Nephron progenitor cell (in vitro differentiated cells): ENCODE data around the gene LCN1.

ENCODE experiments used
- DNase-seq: peaks from one replicate; pipeline ENCODE4 v3.0.0; 2021
- H3K27ac Mint-ChIP-seq: 2 replicates; pipeline ENCODE4 v1.8.0; 2021; ENCODE audit warnings: mild to moderate bottlenecking, moderate library complexity, mixed read lengths
- H3K27me3 Mint-ChIP-seq: 2 replicates; pipeline ENCODE4 v1.8.0; 2021; ENCODE audit warnings: mild to moderate bottlenecking, low read depth, mixed read lengths; ENCODE audit not compliant: poor library complexity
- H3K36me3 Mint-ChIP-seq: 2 replicates; pipeline ENCODE4 v1.8.0; 2021; ENCODE audit warnings: low read depth, mixed read lengths
- H3K4me1 Mint-ChIP-seq: 2 replicates; pipeline ENCODE4 v1.8.0; 2021; ENCODE audit warnings: mixed read lengths
- H3K4me3 Mint-ChIP-seq: 2 replicates; pipeline ENCODE4 v1.8.0; 2021; ENCODE audit warnings: mild to moderate bottlenecking, moderate library complexity, mixed read lengths
- H3K9me3 Mint-ChIP-seq: 2 replicates; pipeline ENCODE4 v1.8.0; 2021; ENCODE audit warnings: mild to moderate bottlenecking, moderate library complexity, mixed read lengths
- CTCF ChIP-seq: fragments of 200-600 bp; sonication (generic); IDR thresholded peaks from 2 replicates; pipeline ENCODE4 v1.5.0; 2021; ENCODE audit warnings: antibody characterized with exemption

Gene LCN1

DNA sequence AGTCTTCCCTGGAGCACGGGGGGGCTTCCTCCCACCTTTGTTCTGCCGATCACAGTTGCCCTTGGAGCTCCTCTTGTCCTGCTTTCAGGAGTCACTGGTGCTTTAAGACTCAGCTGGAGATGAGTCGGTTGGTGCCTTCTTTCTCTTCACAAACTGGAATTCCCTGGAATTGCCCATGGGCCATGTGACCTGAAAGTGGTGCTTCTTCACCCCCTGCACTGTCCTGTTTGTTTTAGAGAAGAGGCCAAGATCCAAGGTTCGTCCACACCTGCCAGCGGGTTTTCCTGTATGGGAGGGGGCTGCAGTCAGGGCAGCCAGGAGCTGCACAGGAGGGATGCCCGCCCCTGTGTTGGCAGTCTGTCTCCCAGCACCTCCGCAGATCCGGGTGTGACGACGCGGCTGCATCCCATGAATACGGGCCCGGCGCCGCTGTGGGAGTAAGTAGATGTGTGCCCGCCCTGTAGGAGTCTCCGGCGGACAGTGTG, 30.2 kb upstream of the LCN1 start:
- Mint-ChIP-seq H3K27ac (no peak overlapping the region), H3K36me3 (peaks cover 10% of the 10 kb centered on the region), H3K27me3 (peaks cover 5% of the 10 kb centered on the region), H3K4me1 (peaks cover 25% of the 10 kb centered on the region), H3K4me3 (no peak overlapping the region), H3K9me3 (no peaks in the 10 kb centered on the region)
- no peak for TF ChIP-seq CTCF
- no peak for DNase-seq

GRCh38 chr9:135491764-135492163, 29.5 kb upstream of the LCN1 start:
- TF ChIP-seq CTCF = no peak
- peaks cover 6% of the 10 kb centered on the region for H3K36me3 Mint-ChIP-seq
- H3K27me3 Mint-ChIP-seq = peaks cover 5% of the 10 kb centered on the region
- no peak overlapping the region for H3K27ac Mint-ChIP-seq
- no peak overlapping the region for H3K4me3 Mint-ChIP-seq
- no peak for DNase-seq
- no peaks in the 10 kb centered on the region for H3K9me3 Mint-ChIP-seq
- H3K4me1 Mint-ChIP-seq = peaks cover 25% of the 10 kb centered on the region

- Mint-ChIP-seq H3K27me3 (peaks cover 5% of the 10 kb centered on the region), H3K4me3 (no peak overlapping the region), H3K9me3 (no peaks in the 10 kb centered on the region), H3K4me1 (peaks cover 25% of the 10 kb centered on the region), H3K36me3 (peaks cover 6% of the 10 kb centered on the region), H3K27ac (no peak overlapping the region)
- TF ChIP-seq CTCF = no peak
- DNase-seq = no peak
Measured at GRCh38 chr9:135492886-135493669, 28.2 kb upstream of the LCN1 start.

DNA sequence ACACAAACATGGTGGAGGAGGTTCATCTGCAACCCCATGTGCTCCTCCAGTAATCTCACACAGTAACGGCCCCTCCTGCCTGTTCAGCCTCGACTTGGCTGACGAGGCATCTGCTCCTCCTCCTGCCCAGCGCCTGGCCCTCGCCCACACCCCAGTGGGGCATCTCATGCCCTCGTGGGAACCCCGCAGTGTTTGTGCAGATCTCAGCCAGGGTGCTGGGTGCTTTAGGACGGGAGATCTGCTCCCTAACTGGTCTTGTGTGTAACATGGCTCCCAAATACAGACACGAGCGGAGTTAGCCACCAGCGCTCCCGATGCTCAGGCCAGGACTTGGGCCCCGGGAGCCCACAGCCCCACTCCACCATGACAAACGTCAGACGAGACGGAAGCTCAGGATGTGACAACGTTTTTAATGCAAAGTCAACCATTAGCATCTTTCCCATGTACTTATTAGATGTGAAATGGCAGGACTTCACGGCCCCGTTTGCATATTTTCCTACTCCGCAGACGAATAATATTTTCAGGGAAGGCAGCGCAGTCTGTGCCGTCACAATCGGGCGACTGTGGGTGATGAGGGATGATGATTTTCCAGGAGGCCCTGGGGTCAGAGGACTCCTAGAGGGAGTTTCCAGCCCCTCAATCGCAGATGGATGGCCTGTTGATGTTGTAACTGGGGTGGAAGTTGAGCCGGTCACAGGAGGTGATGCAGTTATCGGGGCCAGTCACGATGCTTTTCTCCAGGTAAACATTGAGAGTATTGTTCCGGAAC, 26.3 kb upstream of the LCN1 start:
- Mint-ChIP-seq H3K4me3 (no peak overlapping the region), H3K27me3 (peaks cover 5% of the 10 kb centered on the region), H3K36me3 (no peaks in the 10 kb centered on the region), H3K27ac (peak overlapping the region; percentile 14), H3K4me1 (peaks cover 34% of the 10 kb centered on the region), H3K9me3 (no peaks in the 10 kb centered on the region)
- no peak for DNase-seq
- no peak for TF ChIP-seq CTCF

DNA sequence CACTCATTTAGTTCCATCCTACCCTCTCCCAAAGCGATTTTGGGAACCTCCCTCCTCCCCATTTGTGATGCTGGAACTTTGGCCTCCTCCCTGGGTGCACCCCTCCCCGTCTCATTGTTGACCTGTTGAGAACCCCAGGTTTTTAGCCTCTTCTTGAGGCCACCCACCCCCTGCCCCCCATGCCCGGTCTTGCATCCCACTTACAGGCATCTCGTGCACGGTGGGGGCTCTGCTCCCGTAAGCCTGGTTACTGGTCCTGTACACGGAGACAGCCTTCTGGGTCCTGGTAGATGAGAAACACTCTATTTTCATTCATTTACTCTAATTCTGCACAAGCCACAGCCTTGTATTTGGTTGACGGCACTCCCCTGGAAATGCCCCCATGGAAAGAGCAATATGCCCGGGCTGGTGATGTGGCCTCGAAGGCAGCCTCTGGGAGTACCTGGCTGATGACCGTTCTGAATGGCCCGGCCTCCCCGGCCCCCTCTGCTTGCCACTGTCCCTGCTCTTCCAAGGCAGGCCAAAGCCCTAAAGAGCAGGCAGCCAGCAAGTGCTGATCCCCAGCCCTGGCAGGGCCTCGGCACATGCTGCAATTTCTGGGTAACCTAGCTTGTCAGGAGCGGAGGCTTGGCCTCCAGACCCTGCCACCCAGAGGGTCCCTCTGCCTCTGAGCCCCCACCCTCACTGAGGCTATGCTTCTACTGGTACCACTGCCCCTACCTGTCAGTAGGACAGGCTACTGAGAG, 22.7 kb upstream of the LCN1 start:
- Mint-ChIP-seq H3K9me3 (no peaks in the 10 kb centered on the region), H3K27ac (no peak overlapping the region), H3K27me3 (peaks cover 3% of the 10 kb centered on the region), H3K4me3 (peak overlapping the region; percentile 88), H3K4me1 (peaks cover 41% of the 10 kb centered on the region), H3K36me3 (peaks cover 12% of the 10 kb centered on the region)
- DNase-seq = no peak
- TF ChIP-seq CTCF = no peak
